Measurements from ENCODE around the gene SDHD. TPM values are rescaled to one million over a fixed set of nuclear protein-coding genes. Genes with fewer than 3 reads are reported as not detected.
A peak's percentile ranks its signal among the peaks of the same experiment; 100 is the strongest.
"Not testable (repeated sequence)": the region's sequence is repeated elsewhere in the genome, so short reads cannot be mapped to it uniquely, and the experiment has no call there.

Gene SDHD
- total RNA-seq, 2 donors from 2014 or later = 113 to 166 TPM

- H3K9me3 ChIP-seq = no peaks in the 10 kb centered on the region
- TF ChIP-seq CTCF (IDR thresholded peaks at IDR 0.05) = no peak
- peaks cover 0 to 16% of the 10 kb centered on the region in 2 donors for H3K4me1 ChIP-seq
- H3K27me3 ChIP-seq = no peaks in the 10 kb centered on the region
- peak; percentile 83 for DNase-seq (ENCODE audit: low spot score)
- H3K27ac ChIP-seq = peak within 1 kb of the TSS; percentile 87 to 92
- peak within 1 kb of the TSS; percentile 63 to 85 for H3K4me3 ChIP-seq
- H3K36me3 ChIP-seq = peaks cover 25% of the 10 kb centered on the region
Observed at GRCh38 chr11:112073941-112074811, 12.5 kb upstream of the SDHD start, which contains the start of the genes NKAPD1 and PIH1D2. Gene NKAPD1 (plus strand): TSS chr11:112074299. CDS start chr11:112075575, 1,276 bp downstream. Gene PIH1D2 (minus strand): TSS chr11:112074017. CDS start chr11:112073174, 843 bp downstream.

GRCh38 chr11:112082729-112083128, 3.9 kb upstream of the SDHD start:
- H3K27ac ChIP-seq = no peak overlapping the region

GRCh38 chr11:112085822-112086421, 751 bp upstream of the SDHD start:
- H3K27ac ChIP-seq = peak overlapping the region; percentile 74 to 84
- H3K36me3 ChIP-seq = peaks cover 76% of the 10 kb centered on the region
- H3K9me3 ChIP-seq = no peaks in the 10 kb centered on the region
- peak overlapping the region; percentile 87 to 90 for H3K4me3 ChIP-seq
- H3K4me1 ChIP-seq = peaks cover 0 to 35% of the 10 kb centered on the region in 2 donors
- no peak for TF ChIP-seq CTCF (IDR thresholded peaks at IDR 0.05)
- H3K27me3 ChIP-seq = no peaks in the 10 kb centered on the region
- no peak for DNase-seq (ENCODE audit: low spot score)

More at GRCh38 chr11:112082729-112083128, 3.9 kb upstream of the SDHD start:
- peaks cover 76% of the 10 kb centered on the region for H3K36me3 ChIP-seq
- H3K4me1 ChIP-seq = peaks cover 0 to 14% of the 10 kb centered on the region in 2 donors
- H3K27me3 ChIP-seq = no peaks in the 10 kb centered on the region
- no peak for DNase-seq (ENCODE audit: low spot score)
- TF ChIP-seq CTCF (IDR thresholded peaks at IDR 0.05) = no peak
- H3K9me3 ChIP-seq = no peaks in the 10 kb centered on the region
- H3K4me3 ChIP-seq = no peak overlapping the region

GRCh38 chr11:112087212-112087611, 539 bp downstream of the SDHD start:
- H3K9me3 ChIP-seq = no peaks in the 10 kb centered on the region
- peaks cover 0 to 35% of the 10 kb centered on the region in 2 donors for H3K4me1 ChIP-seq
- peaks cover 76% of the 10 kb centered on the region for H3K36me3 ChIP-seq

GRCh38 chr11:112095302-112095701, 8.6 kb downstream of the SDHD start:
- H3K36me3 ChIP-seq = peaks cover 80% of the 10 kb centered on the region
- H3K9me3 ChIP-seq; H3K27ac ChIP-seq; H3K4me3 ChIP-seq; DNase-seq (ENCODE audit: low spot score); H3K4me1 ChIP-seq; H3K27me3 ChIP-seq: not testable (repeated sequence)

More at GRCh38 chr11:112087212-112087611, 539 bp downstream of the SDHD start:
- TF ChIP-seq CTCF (IDR thresholded peaks at IDR 0.05) = no peak
- no peak for DNase-seq (ENCODE audit: low spot score)
- Histone ChIP-seq H3K4me3 (peak overlapping the region; percentile 87 to 90), H3K27me3 (no peaks in the 10 kb centered on the region), H3K27ac (peak overlapping the region; percentile 74 to 84)

GRCh38 chr11:112096194-112096593, 9.5 kb downstream of the SDHD start:
- DNase-seq (ENCODE audit: low spot score) = no peak
- no peak for TF ChIP-seq CTCF (IDR thresholded peaks at IDR 0.05)
- Histone ChIP-seq H3K27me3 (no peaks in the 10 kb centered on the region), H3K4me3 (no peak overlapping the region), H3K9me3 (no peaks in the 10 kb centered on the region), H3K27ac (no peak overlapping the region), H3K4me1 (no peaks in the 10 kb centered on the region), H3K36me3 (peaks cover 71% of the 10 kb centered on the region)
